HG03442 (cell line): ENCODE measurements around the gene VPS25.
"Not testable (repeated sequence)": the region's sequence is repeated elsewhere in the genome, so short reads cannot be mapped to it uniquely, and the experiment has no call there.

ENCODE experiments used
- ATAC-seq: cut with Tn5 transposase; IDR thresholded peaks from one replicate; pipeline ENCODE4 v1.9.1; 2021; ENCODE audit warnings: mild to moderate bottlenecking, moderate library complexity; ENCODE audit not compliant: unreplicated experiment

Gene VPS25

GRCh38 chr17:42767512-42767911, 5.7 kb upstream of the VPS25 start:
- no peak for ATAC-seq

- not testable (repeated sequence) for ATAC-seq
Observed at GRCh38 chr17:42768006-42768405, 5.2 kb upstream of the VPS25 start.

GRCh38 chr17:42769964-42770363, 3.3 kb upstream of the VPS25 start:
- ATAC-seq = not testable (repeated sequence)

GRCh38 chr17:42772945-42773289, 332 bp upstream of the VPS25 start:
- ATAC-seq = no peak

GRCh38 chr17:42774066-42774745, 957 bp downstream of the VPS25 start:
- ATAC-seq = no peak

GRCh38 chr17:42775534-42776098, 2.4 kb downstream of the VPS25 start:
- no peak for ATAC-seq

GRCh38 chr17:42778570-42778969, 5.3 kb downstream of the VPS25 start:
- ATAC-seq = no peak

GRCh38 chr17:42779304-42779935, 6.2 kb downstream of the VPS25 start:
- no peak for ATAC-seq

GRCh38 chr17:42779936-42780850, 6.9 kb downstream of the VPS25 start, which contains the start of gene WNK4:
Gene WNK4 (plus strand): TSS chr17:42780610. CDS start chr17:42780699, 89 bp downstream.
- no peak for ATAC-seq

GRCh38 chr17:42780851-42781638, 7.8 kb downstream of the VPS25 start:
- ATAC-seq = no peak

- ATAC-seq = no peak
Observed at GRCh38 chr17:42781639-42782165, 8.5 kb downstream of the VPS25 start.

- no peak for ATAC-seq
Observed at GRCh38 chr17:42782166-42783061, 9.2 kb downstream of the VPS25 start.

GRCh38 chr17:42783062-42783790, 10.0 kb downstream of the VPS25 start:
- ATAC-seq = no peak

- no peak for ATAC-seq
Observed at GRCh38 chr17:42783791-42784138, 10.5 kb downstream of the VPS25 start.

- no peak for ATAC-seq
Observed at GRCh38 chr17:42784409-42784808, 11.2 kb downstream of the VPS25 start.

GRCh38 chr17:42784811-42785592, 11.8 kb downstream of the VPS25 start:
- ATAC-seq = no peak

- ATAC-seq = no peak
Observed at GRCh38 chr17:42787266-42787665, 14.0 kb downstream of the VPS25 start.

GRCh38 chr17:42791948-42792347, 18.7 kb downstream of the VPS25 start:
- ATAC-seq = no peak
